ENCODE data around the gene SLC4A7.
"Not testable (repeated sequence)": the region's sequence is repeated elsewhere in the genome, so short reads cannot be mapped to it uniquely, and the experiment has no call there.

Gene SLC4A7

DNA sequence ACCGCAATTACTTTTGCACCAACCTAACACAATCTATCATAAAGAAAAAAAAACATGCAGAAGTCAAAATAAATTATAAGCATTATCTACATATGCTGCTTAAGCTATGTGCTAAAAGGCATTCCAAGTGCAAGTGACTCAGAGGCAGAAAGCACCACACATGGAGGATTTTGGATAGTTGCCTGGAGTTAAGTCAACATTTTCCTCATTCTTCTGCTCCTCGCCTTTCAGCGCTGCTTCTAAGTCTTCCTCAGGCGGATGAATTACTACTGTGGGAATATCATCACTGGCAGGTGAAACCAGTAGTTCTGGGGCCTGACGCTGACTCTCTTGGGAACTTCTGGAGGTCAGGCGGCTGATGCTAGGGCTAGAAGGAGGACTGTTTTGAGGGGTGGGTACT lies 53.1 kb downstream of the SLC4A7 start:
- H3K9me3 ChIP-seq (ENCODE audit: severe bottlenecking), result no peaks in the 10 kb centered on the region
- H3K27me3 ChIP-seq (ENCODE audit: insufficient read depth, low read depth, severe bottlenecking), result no peaks in the 10 kb centered on the region
- TF ChIP-seq, protein P1, sequence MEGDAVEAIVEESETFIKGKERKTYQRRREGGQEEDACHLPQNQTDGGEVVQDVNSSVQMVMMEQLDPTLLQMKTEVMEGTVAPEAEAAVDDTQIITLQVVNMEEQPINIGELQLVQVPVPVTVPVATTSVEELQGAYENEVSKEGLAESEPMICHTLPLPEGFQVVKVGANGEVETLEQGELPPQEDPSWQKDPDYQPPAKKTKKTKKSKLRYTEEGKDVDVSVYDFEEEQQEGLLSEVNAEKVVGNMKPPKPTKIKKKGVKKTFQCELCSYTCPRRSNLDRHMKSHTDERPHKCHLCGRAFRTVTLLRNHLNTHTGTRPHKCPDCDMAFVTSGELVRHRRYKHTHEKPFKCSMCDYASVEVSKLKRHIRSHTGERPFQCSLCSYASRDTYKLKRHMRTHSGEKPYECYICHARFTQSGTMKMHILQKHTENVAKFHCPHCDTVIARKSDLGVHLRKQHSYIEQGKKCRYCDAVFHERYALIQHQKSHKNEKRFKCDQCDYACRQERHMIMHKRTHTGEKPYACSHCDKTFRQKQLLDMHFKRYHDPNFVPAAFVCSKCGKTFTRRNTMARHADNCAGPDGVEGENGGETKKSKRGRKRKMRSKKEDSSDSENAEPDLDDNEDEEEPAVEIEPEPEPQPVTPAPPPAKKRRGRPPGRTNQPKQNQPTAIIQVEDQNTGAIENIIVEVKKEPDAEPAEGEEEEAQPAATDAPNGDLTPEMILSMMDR (IDR thresholded peaks at IDR 0.05; ENCODE audit: low read depth, low read length), result no peak
- peaks cover 49% of the 10 kb centered on the region for H3K36me3 ChIP-seq
- no peak for DNase-seq
- no peak overlapping the region for H3K27ac ChIP-seq
- no peak overlapping the region for H3K4me3 ChIP-seq (ENCODE audit: low read depth, low read length)

DNA sequence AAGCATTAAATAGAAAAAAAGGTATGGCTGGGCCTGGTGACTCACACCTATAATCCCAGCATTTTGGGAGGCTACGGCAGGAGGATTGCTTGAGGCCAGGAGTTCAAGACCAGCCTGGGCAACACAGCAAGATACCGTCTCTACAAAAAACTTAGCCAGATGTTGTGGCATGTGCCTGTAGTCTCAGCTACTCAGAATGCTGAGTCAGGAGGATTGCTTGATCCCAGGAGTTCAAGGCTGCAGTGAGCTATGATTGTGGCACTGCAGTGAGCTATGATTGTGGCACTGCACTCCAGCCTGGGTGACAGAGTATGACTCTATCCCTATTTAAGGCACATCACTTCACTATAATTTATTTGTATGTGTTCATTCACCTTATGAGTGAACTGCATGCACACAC lies 54.3 kb downstream of the SLC4A7 start:
- Histone ChIP-seq H3K4me3 (ENCODE audit: low read depth, low read length) (no peak overlapping the region), H3K9me3 (ENCODE audit: severe bottlenecking) (no peaks in the 10 kb centered on the region), H3K36me3 (peaks cover 37% of the 10 kb centered on the region), H3K27me3 (ENCODE audit: insufficient read depth, low read depth, severe bottlenecking) (no peaks in the 10 kb centered on the region), H3K27ac (no peak overlapping the region)
- no peak for DNase-seq
- TF ChIP-seq, protein P1 (IDR thresholded peaks at IDR 0.05; ENCODE audit: low read depth, low read length), result no peak

DNA sequence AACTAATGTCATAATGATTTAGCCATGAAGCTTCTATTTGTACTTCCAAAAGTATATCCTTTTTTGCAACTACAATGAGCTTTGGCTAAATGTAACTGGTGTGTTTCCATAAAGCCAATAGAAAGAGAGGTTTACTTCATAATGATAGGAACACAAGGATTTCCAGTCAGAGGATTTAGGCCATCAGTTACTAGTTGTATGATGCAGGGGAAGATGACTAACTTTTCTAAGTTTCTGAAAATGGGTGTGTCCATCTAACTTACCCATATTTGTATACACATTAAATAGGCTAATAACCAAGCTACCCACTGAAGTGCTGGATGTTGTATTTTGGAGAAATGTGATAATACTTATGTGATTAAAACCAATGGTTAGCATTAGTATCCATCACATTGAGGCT lies 55.7 kb downstream of the SLC4A7 start:
- H3K36me3 ChIP-seq, result peaks cover 34% of the 10 kb centered on the region
- TF ChIP-seq, protein P1 (IDR thresholded peaks at IDR 0.05; ENCODE audit: low read depth, low read length), result no peak
- DNase-seq, result no peak
- H3K27me3 ChIP-seq (ENCODE audit: insufficient read depth, low read depth, severe bottlenecking), result no peaks in the 10 kb centered on the region
- no peaks in the 10 kb centered on the region for H3K9me3 ChIP-seq (ENCODE audit: severe bottlenecking)
- H3K27ac ChIP-seq, result no peak overlapping the region
- no peak overlapping the region for H3K4me3 ChIP-seq (ENCODE audit: low read depth, low read length)

GRCh38 chr3:27426926-27427325 lies 57.3 kb downstream of the SLC4A7 start:
- DNase-seq, result no peak
- Histone ChIP-seq H3K9me3 (ENCODE audit: severe bottlenecking) (no peaks in the 10 kb centered on the region), H3K27ac (no peak overlapping the region), H3K27me3 (ENCODE audit: insufficient read depth, low read depth, severe bottlenecking) (no peaks in the 10 kb centered on the region), H3K36me3 (peaks cover 27% of the 10 kb centered on the region), H3K4me3 (ENCODE audit: low read depth, low read length) (no peak overlapping the region)
- TF ChIP-seq, protein P1 (IDR thresholded peaks at IDR 0.05; ENCODE audit: low read depth, low read length), result no peak

DNA sequence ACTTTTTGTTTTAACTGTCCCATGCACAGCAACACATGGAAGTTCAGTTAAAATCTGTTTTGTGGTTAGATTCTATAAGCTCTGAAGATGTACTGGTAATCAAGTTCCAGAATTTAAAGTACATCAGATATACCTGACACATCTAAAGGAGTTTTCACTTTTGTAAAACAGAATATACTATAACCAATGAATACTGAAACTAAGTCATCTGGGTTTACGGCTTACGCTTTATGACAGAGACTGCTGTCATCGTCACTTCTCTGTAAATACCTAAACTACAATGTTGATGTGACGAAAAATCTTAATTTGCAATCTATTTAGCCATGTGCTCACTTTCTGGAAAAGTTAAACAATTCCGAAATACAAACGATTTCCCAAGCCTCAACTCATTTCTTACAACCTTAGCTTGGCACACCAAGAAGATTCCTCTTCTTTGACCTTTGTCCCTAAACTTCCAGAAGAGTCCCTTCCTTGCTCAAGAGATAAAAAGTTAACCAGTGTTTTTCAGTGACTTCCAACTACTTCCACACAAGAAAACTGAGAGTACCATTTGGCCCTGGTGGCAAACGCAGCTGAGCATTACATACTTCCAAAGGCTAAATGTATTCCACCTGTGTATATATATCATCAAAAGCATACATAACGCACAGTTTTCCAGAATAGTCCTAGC lies 58.2 kb downstream of the SLC4A7 start:
- TF ChIP-seq, protein P1 (IDR thresholded peaks at IDR 0.05; ENCODE audit: low read depth, low read length), result no peak
- H3K36me3 ChIP-seq, result peaks cover 27% of the 10 kb centered on the region

GRCh38 chr3:27424812-27425521 lies 59.2 kb downstream of the SLC4A7 start:
- H3K27me3 ChIP-seq (ENCODE audit: insufficient read depth, low read depth, severe bottlenecking); DNase-seq; H3K9me3 ChIP-seq (ENCODE audit: severe bottlenecking); H3K27ac ChIP-seq; H3K4me3 ChIP-seq (ENCODE audit: low read depth, low read length): not testable (repeated sequence)
- peaks cover 30% of the 10 kb centered on the region for H3K36me3 ChIP-seq

More for the DNA sequence above, 58.2 kb downstream of the SLC4A7 start:
- no peak for DNase-seq
- Histone ChIP-seq H3K27me3 (ENCODE audit: insufficient read depth, low read depth, severe bottlenecking) (no peaks in the 10 kb centered on the region), H3K4me3 (ENCODE audit: low read depth, low read length) (no peak overlapping the region), H3K9me3 (ENCODE audit: severe bottlenecking) (no peaks in the 10 kb centered on the region), H3K27ac (no peak overlapping the region)
